Esophagus muscularis mucosa (tissue), 4 donors: ENCODE data around the gene MVB12B. TPM values are rescaled to one million over a fixed set of nuclear protein-coding genes. Genes with fewer than 3 reads are reported as not detected.

Experiments
- DNase-seq: peaks from one replicate; pipeline ENCODE4 v3.0.0-alpha.2; 2017; ENCODE audit errors: extremely low spot score
- H3K27ac ChIP-seq, 4 donors: fragments of 200-600 bp; sonication (generic); replicated peaks in 1 of 4; 1 replicate in 3 of 4; 2 replicates in 1 of 4; pipeline ENCODE4 v1.5.1; 2016 to 2019; ENCODE audit warnings: mild to moderate bottlenecking in 1 of 4
- H3K27me3 ChIP-seq, 4 donors: fragments of 200-600 bp; sonication (generic); one replicate each; pipeline versions ENCODE4 v1.5.1 to v1.6.0; 2016 to 2019
- H3K36me3 ChIP-seq, 4 donors: fragments of 200-600 bp; sonication (generic); one replicate each; pipeline ENCODE4 v1.5.1; 2016 to 2019
- H3K4me1 ChIP-seq, 4 donors: fragments of 200-600 bp; sonication (generic); one replicate each; pipeline ENCODE4 v1.5.1; 2016 to 2019
- H3K4me3 ChIP-seq, 4 donors: fragments of 200-600 bp; sonication (generic); 1 replicate in 2 of 4; 2 replicates in 2 of 4; pipeline ENCODE4 v1.5.1; 2016 to 2019; ENCODE audit warnings: mild to moderate bottlenecking in 4 of 4, moderate library complexity in 1 of 4
- H3K9me3 ChIP-seq, 4 donors: fragments of 200-600 bp; sonication (generic); 1 replicate in 3 of 4; 2 replicates in 1 of 4; pipeline ENCODE4 v1.5.1; 2016 to 2019
- CTCF ChIP-seq, 3 experiments: fragments of 200-600 bp in 2 of 3; fragments of 450-650 bp in 1 of 3; sonication (generic) in 2 of 3; IDR thresholded peaks; one replicate each; pipeline ENCODE4 v1.5.1; 2017 to 2019; ENCODE audit warnings: antibody characterized with exemption in 3 of 3, mild to moderate bottlenecking in 2 of 3, moderate library complexity in 1 of 3
- EP300 ChIP-seq: sonication (generic); formaldehyde crosslinking; IDR thresholded peaks from one replicate; pipeline ENCODE4 v1.6.1; 2017; ENCODE audit warnings: antibody characterized with exemption
- POLR2A ChIP-seq: fragments of 450-650 bp; IDR thresholded peaks from one replicate; pipeline ENCODE4 v1.6.1; 2017; ENCODE audit warnings: antibody characterized with exemption, moderate library complexity, mild to moderate bottlenecking, low read depth
- POLR2AphosphoS5 ChIP-seq, 2 donors: sonication (generic); formaldehyde crosslinking; IDR thresholded peaks; one replicate each; pipeline ENCODE4 v1.6.1; 2017; ENCODE audit warnings: antibody characterized with exemption in 2 of 2
- WGBS: methylation state at CpG from one replicate; pipeline ENCODE4 v1.1.5; 2018; 5-methylcytosine and 5-hydroxymethylcytosine counted together
- intact Hi-C: fragments of 100-400 bp; cut with DNase I; formaldehyde crosslinking; loops from one replicate; pipeline ENCODE4 v1.15.1; 2023
- total RNA-seq, 4 donors: library from RNA; depleted of rRNA; stranded (reverse); fragments of >200 nt; gene quantifications; one replicate each; pipeline versions ENCODE4 v1.1.0 to v1.2.1, GENCODE V29; 2016

The MVB12B gene
- total RNA-seq, 4 donors from 2014 or later: 14.1 to 25.0 (median 18.4) TPM

GRCh38 chr9:126360073-126360472, 33.4 kb downstream of the MVB12B start:
- intact Hi-C loops: no loop called here
- TF ChIP-seq POLR2A: no peak
- TF ChIP-seq CTCF (IDR thresholded peaks at IDR 0.05): no peak
- TF ChIP-seq EP300: no peak
- TF ChIP-seq POLR2AphosphoS5 (IDR thresholded peaks at IDR 0.05): no peak
- no peaks in the 10 kb centered on the region for H3K27me3 ChIP-seq
- H3K36me3 ChIP-seq: no peaks in the 10 kb centered on the region
- H3K4me3 ChIP-seq: no peak overlapping the region
- peaks cover 0 to 23% (median 19%) of the 10 kb centered on the region in 4 donors for H3K4me1 ChIP-seq
- H3K27ac ChIP-seq: no peak overlapping the region
- H3K9me3 ChIP-seq: peaks cover 4 to 27% (median 13%) of the 10 kb centered on the region in 4 donors
- WGBS: 97% methylated on average over 1 of the region's 1 CpG
- DNase-seq: no peak

- H3K4me1 ChIP-seq: peaks cover 11 to 31% (median 27%) of the 10 kb centered on the region in 4 donors
- no peak for TF ChIP-seq CTCF (IDR thresholded peaks at IDR 0.05)
- no peak for TF ChIP-seq POLR2A
- TF ChIP-seq POLR2AphosphoS5 (IDR thresholded peaks at IDR 0.05): no peak
- no peak for TF ChIP-seq EP300
- H3K27ac ChIP-seq: no peak overlapping the region
- no peaks in the 10 kb centered on the region for H3K27me3 ChIP-seq
- peaks cover 4 to 27% (median 13%) of the 10 kb centered on the region in 4 donors for H3K9me3 ChIP-seq
- no peaks in the 10 kb centered on the region for H3K36me3 ChIP-seq
- no peak for DNase-seq
- WGBS: 97% methylated on average over 3 of the region's 3 CpGs
- no peak overlapping the region for H3K4me3 ChIP-seq
- intact Hi-C loops: no loop called here
Observed at GRCh38 chr9:126361810-126362238, 35.2 kb downstream of the MVB12B start.

GRCh38 chr9:126363250-126363649, 36.6 kb downstream of the MVB12B start:
- Histone ChIP-seq H3K4me1 (peaks cover 11 to 44% (median 42%) of the 10 kb centered on the region in 4 donors), H3K36me3 (no peaks in the 10 kb centered on the region), H3K9me3 (peaks cover 4 to 27% (median 13%) of the 10 kb centered on the region in 4 donors), H3K4me3 (no peak overlapping the region), H3K27me3 (no peaks in the 10 kb centered on the region), H3K27ac (peak overlapping the region in 1 of 4 donors; percentile 40)
- intact Hi-C loops: no loop called here
- DNase-seq: no peak
- TF ChIP-seq CTCF (IDR thresholded peaks at IDR 0.05) (no peak), POLR2AphosphoS5 (IDR thresholded peaks at IDR 0.05) (no peak), POLR2A (no peak), EP300 (no peak)
- WGBS: 91% methylated on average over 6 of the region's 6 CpGs

GRCh38 chr9:126363847-126364671, 37.4 kb downstream of the MVB12B start:
- DNase-seq: no peak
- H3K27ac ChIP-seq: peak overlapping the region; percentile 33 to 60 (median 42)
- TF ChIP-seq POLR2AphosphoS5 (IDR thresholded peaks at IDR 0.05) (no peak), CTCF (IDR thresholded peaks at IDR 0.05) (no peak), POLR2A (no peak), EP300 (no peak)
- WGBS: 60% methylated on average over 8 of the region's 8 CpGs
- H3K4me1 ChIP-seq: peaks cover 11 to 44% (median 42%) of the 10 kb centered on the region in 4 donors
- intact Hi-C loops: no loop called here
- H3K4me3 ChIP-seq: no peak overlapping the region
- H3K36me3 ChIP-seq: no peaks in the 10 kb centered on the region
- H3K27me3 ChIP-seq: no peaks in the 10 kb centered on the region
- H3K9me3 ChIP-seq: peaks cover 4 to 27% (median 13%) of the 10 kb centered on the region in 4 donors
